OCI-LY3 (cell line): Measurements from ENCODE around the gene LPP.
"Not testable (repeated sequence)": the region's sequence is repeated elsewhere in the genome, so short reads cannot be mapped to it uniquely, and the experiment has no call there.

ENCODE experiments used
- H2AFZ ChIP-seq: fragments of 200-600, 300-600 bp; shearing (Covaris generic); 2 replicates; pipeline ENCODE4 v1.6.0; 2014; ENCODE audit warnings: antibody characterized with exemption, low read depth, low read length
- H3K27ac ChIP-seq: fragments of 200-600, 300-600 bp; sonication (generic); 2 replicates; pipeline ENCODE4 v1.5.1; 2014; ENCODE audit warnings: mild to moderate bottlenecking, low read length, moderate library complexity, mixed read lengths
- H3K27me3 ChIP-seq: fragments of 200-600, 300-600 bp; sonication (generic); 2 replicates; pipeline ENCODE4 v1.6.1; 2014; ENCODE audit warnings: low read depth, low read length, mixed read lengths
- H3K36me3 ChIP-seq: fragments of 200-600, 300-600 bp; sonication (generic); replicated peaks from 2 replicates; pipeline ENCODE3; 2014; ENCODE audit warnings: low read depth, low read length, mixed read lengths
- H3K4me1 ChIP-seq: fragments of 300-600, 200-600 bp; sonication (generic); 2 replicates; pipeline ENCODE4 v1.6.1; 2014; ENCODE audit warnings: low read length, mixed read lengths
- H3K4me2 ChIP-seq: fragments of 200-600, 300-600 bp; sonication (generic); 2 replicates; pipeline ENCODE4 v1.6.1; 2014; ENCODE audit warnings: low read length, mixed read lengths
- H3K4me3 ChIP-seq: fragments of 300-600, 200-600 bp; sonication (generic); 2 replicates; pipeline ENCODE4 v1.5.1; 2014; ENCODE audit warnings: antibody characterized with exemption, mild to moderate bottlenecking, low read length, moderate library complexity
- H3K79me2 ChIP-seq: fragments of 300-600, 200-600 bp; shearing (Covaris generic); 2 replicates; pipeline ENCODE4 v1.6.1; 2014; ENCODE audit warnings: mild to moderate bottlenecking, low read length, mixed read lengths
- H3K9ac ChIP-seq: fragments of 300-600, 200-600 bp; shearing (Covaris generic); 2 replicates; pipeline ENCODE4 v1.6.0; 2014; ENCODE audit warnings: mild to moderate bottlenecking, low read length, moderate library complexity
- H3K9me3 ChIP-seq: fragments of 200-600, 300-600 bp; shearing (Covaris generic); 2 replicates; pipeline ENCODE4 v1.6.1; 2014; ENCODE audit warnings: low read length, mixed read lengths; ENCODE audit not compliant: insufficient read depth
- H4K20me1 ChIP-seq: fragments of 200-600, 300-600 bp; sonication (generic); 2 replicates; pipeline ENCODE4 v1.6.1; 2016; ENCODE audit warnings: low read length, mixed read lengths; ENCODE audit not compliant: insufficient read depth
- CTCF ChIP-seq: fragments of 200-600, 300-600 bp; sonication (generic); IDR thresholded peaks from 2 replicates; pipeline ENCODE4 v1.5.1; 2014; ENCODE audit warnings: antibody characterized with exemption, low read length, low read depth
- EZH2phosphoT487 ChIP-seq: fragments of 200-600 bp; shearing (Covaris generic); IDR thresholded peaks from 2 replicates; pipeline ENCODE4 v1.6.1; 2018; ENCODE audit warnings: antibody characterized with exemption, mixed run types, low read depth

Gene LPP

GRCh38 chr3:188440340-188440972, 286.5 kb downstream of the LPP start:
- Histone ChIP-seq H2AFZ (no peak overlapping the region), H3K4me1 (peaks cover 70% of the 10 kb centered on the region), H3K36me3 (no peaks in the 10 kb centered on the region), H3K9me3 (no peaks in the 10 kb centered on the region), H3K9ac (peak overlapping the region; percentile 71), H3K4me2 (peak overlapping the region; percentile 66), H3K27ac (peak overlapping the region; percentile 92), H3K79me2 (no peaks in the 10 kb centered on the region), H3K4me3 (peak overlapping the region; percentile 21), H3K27me3 (no peaks in the 10 kb centered on the region), H4K20me1 (no peaks in the 10 kb centered on the region)
- TF ChIP-seq EZH2phosphoT487 (no peak), CTCF (no peak)

- Histone ChIP-seq H3K4me2 (peak overlapping the region; percentile 64), H3K27ac (peak overlapping the region; percentile 80), H3K4me1 (peaks cover 84% of the 10 kb centered on the region)
Observed at GRCh38 chr3:188442430-188442829, 288.5 kb downstream of the LPP start.

GRCh38 chr3:188445175-188445574, 291.2 kb downstream of the LPP start:
- H3K4me2 ChIP-seq, H4K20me1 ChIP-seq, H3K9me3 ChIP-seq, H3K79me2 ChIP-seq, H2AFZ ChIP-seq, H3K36me3 ChIP-seq, H3K9ac ChIP-seq, H3K27me3 ChIP-seq, H3K4me3 ChIP-seq: not testable (repeated sequence)
- peak overlapping the region; percentile 94 for H3K27ac ChIP-seq
- peaks cover 74% of the 10 kb centered on the region for H3K4me1 ChIP-seq

More at GRCh38 chr3:188442430-188442829, 288.5 kb downstream of the LPP start:
- Histone ChIP-seq H3K9ac (peak overlapping the region; percentile 58), H3K79me2 (no peaks in the 10 kb centered on the region), H3K27me3 (no peaks in the 10 kb centered on the region), H3K4me3 (peak overlapping the region; percentile 45), H4K20me1 (no peaks in the 10 kb centered on the region), H2AFZ (peak overlapping the region; percentile 59), H3K36me3 (no peaks in the 10 kb centered on the region), H3K9me3 (no peaks in the 10 kb centered on the region)
- TF ChIP-seq EZH2phosphoT487 (no peak), CTCF (no peak)

GRCh38 chr3:188446014-188446413, 292.1 kb downstream of the LPP start:
- Histone ChIP-seq H3K36me3 (no peaks in the 10 kb centered on the region), H2AFZ (0 out of 2 replicates have a peak overlapping the region, but pooled peaks have one; percentile 13), H3K79me2 (no peaks in the 10 kb centered on the region), H3K9ac (peak overlapping the region; percentile 76), H3K4me2 (peak overlapping the region; percentile 76), H3K27me3 (no peaks in the 10 kb centered on the region), H4K20me1 (no peaks in the 10 kb centered on the region), H3K4me1 (peaks cover 66% of the 10 kb centered on the region), H3K9me3 (no peaks in the 10 kb centered on the region), H3K4me3 (peak overlapping the region; percentile 35), H3K27ac (peak overlapping the region; percentile 94)
- TF ChIP-seq EZH2phosphoT487 (no peak), CTCF (no peak)
